MM.1S (cell line): ENCODE results near the gene SFXN1.

Experiments
- EZH2phosphoT487 ChIP-seq: fragments of 300-600 bp; sonication (generic); IDR thresholded peaks from 2 replicates; pipeline ENCODE4 v1.6.1; 2018; ENCODE audit warnings: antibody characterized with exemption, low read length
- TF ChIP-seq, protein P1 (sequence below): fragments of 300-600 bp; sonication (generic); IDR thresholded peaks from 2 replicates; pipeline ENCODE4 v1.5.1; 2016; ENCODE audit warnings: antibody characterized with exemption, low read length, mixed read lengths

GRCh38 chr5:175452166-175452565 lies 26.2 kb upstream of the SFXN1 start:
- TF ChIP-seq, protein P1, sequence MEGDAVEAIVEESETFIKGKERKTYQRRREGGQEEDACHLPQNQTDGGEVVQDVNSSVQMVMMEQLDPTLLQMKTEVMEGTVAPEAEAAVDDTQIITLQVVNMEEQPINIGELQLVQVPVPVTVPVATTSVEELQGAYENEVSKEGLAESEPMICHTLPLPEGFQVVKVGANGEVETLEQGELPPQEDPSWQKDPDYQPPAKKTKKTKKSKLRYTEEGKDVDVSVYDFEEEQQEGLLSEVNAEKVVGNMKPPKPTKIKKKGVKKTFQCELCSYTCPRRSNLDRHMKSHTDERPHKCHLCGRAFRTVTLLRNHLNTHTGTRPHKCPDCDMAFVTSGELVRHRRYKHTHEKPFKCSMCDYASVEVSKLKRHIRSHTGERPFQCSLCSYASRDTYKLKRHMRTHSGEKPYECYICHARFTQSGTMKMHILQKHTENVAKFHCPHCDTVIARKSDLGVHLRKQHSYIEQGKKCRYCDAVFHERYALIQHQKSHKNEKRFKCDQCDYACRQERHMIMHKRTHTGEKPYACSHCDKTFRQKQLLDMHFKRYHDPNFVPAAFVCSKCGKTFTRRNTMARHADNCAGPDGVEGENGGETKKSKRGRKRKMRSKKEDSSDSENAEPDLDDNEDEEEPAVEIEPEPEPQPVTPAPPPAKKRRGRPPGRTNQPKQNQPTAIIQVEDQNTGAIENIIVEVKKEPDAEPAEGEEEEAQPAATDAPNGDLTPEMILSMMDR, result no peak
- TF ChIP-seq EZH2phosphoT487, result no peak
